ENCODE results near the gene NUTM2D.
"Not testable (repeated sequence)": the region's sequence is repeated elsewhere in the genome, so short reads cannot be mapped to it uniquely, and the experiment has no call there.

DNA sequence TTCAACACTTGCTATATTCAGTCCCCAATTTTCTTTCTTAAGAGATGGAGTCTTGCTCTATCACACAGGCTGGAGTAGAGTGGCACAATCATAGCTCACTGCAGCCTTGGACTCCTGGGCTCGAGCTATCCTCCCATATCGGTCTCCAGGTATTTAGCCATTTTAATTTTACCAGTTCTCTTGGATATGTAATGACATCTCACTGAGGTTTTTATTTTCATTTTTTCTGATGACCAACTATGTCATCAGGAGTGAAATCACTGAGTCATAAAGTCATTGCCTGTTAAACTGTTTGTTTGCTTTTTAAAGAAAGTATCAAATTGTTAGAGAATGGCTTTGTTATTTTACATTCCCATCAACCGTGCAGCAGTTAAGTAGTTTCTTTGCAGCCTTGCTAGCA, 17.1 kb upstream of the NUTM2D start:
- TF ChIP-seq, protein P1, sequence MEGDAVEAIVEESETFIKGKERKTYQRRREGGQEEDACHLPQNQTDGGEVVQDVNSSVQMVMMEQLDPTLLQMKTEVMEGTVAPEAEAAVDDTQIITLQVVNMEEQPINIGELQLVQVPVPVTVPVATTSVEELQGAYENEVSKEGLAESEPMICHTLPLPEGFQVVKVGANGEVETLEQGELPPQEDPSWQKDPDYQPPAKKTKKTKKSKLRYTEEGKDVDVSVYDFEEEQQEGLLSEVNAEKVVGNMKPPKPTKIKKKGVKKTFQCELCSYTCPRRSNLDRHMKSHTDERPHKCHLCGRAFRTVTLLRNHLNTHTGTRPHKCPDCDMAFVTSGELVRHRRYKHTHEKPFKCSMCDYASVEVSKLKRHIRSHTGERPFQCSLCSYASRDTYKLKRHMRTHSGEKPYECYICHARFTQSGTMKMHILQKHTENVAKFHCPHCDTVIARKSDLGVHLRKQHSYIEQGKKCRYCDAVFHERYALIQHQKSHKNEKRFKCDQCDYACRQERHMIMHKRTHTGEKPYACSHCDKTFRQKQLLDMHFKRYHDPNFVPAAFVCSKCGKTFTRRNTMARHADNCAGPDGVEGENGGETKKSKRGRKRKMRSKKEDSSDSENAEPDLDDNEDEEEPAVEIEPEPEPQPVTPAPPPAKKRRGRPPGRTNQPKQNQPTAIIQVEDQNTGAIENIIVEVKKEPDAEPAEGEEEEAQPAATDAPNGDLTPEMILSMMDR (IDR thresholded peaks at IDR 0.05) = not testable (repeated sequence)
- TF ChIP-seq POLR2AphosphoS5 (IDR thresholded peaks at IDR 0.05); POLR2A (IDR thresholded peaks at IDR 0.05; ENCODE audit: low read depth); EP300 (IDR thresholded peaks at IDR 0.05): not testable (repeated sequence)
